H1 (cell line): ENCODE data around the gene RMDN2. TPM values are rescaled to one million over a fixed set of nuclear protein-coding genes. Genes with fewer than 3 reads are reported as not detected.

ENCODE experiments used
- ASH2L ChIP-seq: fragments of 200-600, 300-600 bp; sonication (generic); IDR thresholded peaks from one replicate; pipeline ENCODE4 v1.7.1; 2017; ENCODE audit warnings: low read length
- BRCA1 ChIP-seq: IDR thresholded peaks from 2 replicates; pipeline ENCODE4 v1.6.1; 2012; ENCODE audit warnings: low read depth, low read length, improper control_type of control experiment
- CHD2 ChIP-seq: IDR thresholded peaks from 2 replicates; pipeline ENCODE4 v1.6.1; 2012; ENCODE audit warnings: low read length, improper control_type of control experiment
- CHD7 ChIP-seq: fragments of 300-600 bp; sonication (generic); IDR thresholded peaks from 2 replicates; pipeline ENCODE4 v1.7.1; 2012; ENCODE audit warnings: low read length, moderate library complexity, mild to moderate bottlenecking, inconsistent platforms; ENCODE audit not compliant: insufficient replicate concordance
- EP300 ChIP-seq, 2 experiments: IDR thresholded peaks; 1 replicate in 1 of 2; 2 replicates in 1 of 2; pipeline ENCODE4 v1.6.1; 2011 to 2012; ENCODE audit warnings: low read depth in 2 of 2, low read length in 2 of 2, mild to moderate bottlenecking in 2 of 2, borderline replicate concordance in 1 of 2, inconsistent platforms in 1 of 2, moderate library complexity in 1 of 2
- JUN ChIP-seq: IDR thresholded peaks from 2 replicates; pipeline ENCODE4 v1.6.1; 2011; ENCODE audit warnings: low read depth, mild to moderate bottlenecking, improper control_type of control experiment, low read length
- PHF8 ChIP-seq: fragments of 200-600 bp; sonication (generic); conservative IDR thresholded peaks from 2 replicates; pipeline ENCODE4 v1.7.1; 2012; ENCODE audit warnings: low read depth, mild to moderate bottlenecking, inconsistent platforms, low read length, moderate library complexity
- RBBP5 ChIP-seq: IDR thresholded peaks from 2 replicates; pipeline ENCODE4 v1.7.1; 2012; ENCODE audit warnings: low read depth, mild to moderate bottlenecking, inconsistent platforms, low read length, moderate library complexity, borderline replicate concordance
- TCF12 ChIP-seq: IDR thresholded peaks from 2 replicates; pipeline ENCODE4 v1.6.1; 2011; ENCODE audit warnings: low read depth, mild to moderate bottlenecking, low read length
- polyA plus RNA-seq, 7 experiments: library from polyadenylated mRNA; depleted of rRNA in 3 of 7; stranded (reverse) in 5 of 7; unstranded in 2 of 7; fragments of >200 nt in 5 of 7; fragments of 200-250 nt in 2 of 7; gene quantifications; 1 replicate in 5 of 7; 2 replicates in 1 of 7; 4 replicates in 1 of 7; pipeline versions ENCODE4 v1.2.1 to v1.2.3, GENCODE V29; 2011 to 2013; ENCODE audit warnings: missing spikeins in 2 of 7, mixed read lengths in 2 of 7
- total RNA-seq: library from RNA; stranded (reverse); fragmentation: NEBNext Ultra II Directional; extraction: Animal tissue kit (Norgen Biotek cat#: 25700); gene quantifications from 2 replicates; pipeline ENCODE4 v1.2.1, GENCODE V29; 2021
- TF ChIP-seq, protein P1 (sequence below): IDR thresholded peaks from 2 replicates; pipeline ENCODE4 v1.6.1; 2012; ENCODE audit warnings: inconsistent platforms

The RMDN2 gene
- total and polyA plus RNA-seq, 2 of the 8 experiments (the other 6 are each of a cell fraction or from before 2014, with no cell fraction given): 0.53 to 3.0 TPM

DNA sequence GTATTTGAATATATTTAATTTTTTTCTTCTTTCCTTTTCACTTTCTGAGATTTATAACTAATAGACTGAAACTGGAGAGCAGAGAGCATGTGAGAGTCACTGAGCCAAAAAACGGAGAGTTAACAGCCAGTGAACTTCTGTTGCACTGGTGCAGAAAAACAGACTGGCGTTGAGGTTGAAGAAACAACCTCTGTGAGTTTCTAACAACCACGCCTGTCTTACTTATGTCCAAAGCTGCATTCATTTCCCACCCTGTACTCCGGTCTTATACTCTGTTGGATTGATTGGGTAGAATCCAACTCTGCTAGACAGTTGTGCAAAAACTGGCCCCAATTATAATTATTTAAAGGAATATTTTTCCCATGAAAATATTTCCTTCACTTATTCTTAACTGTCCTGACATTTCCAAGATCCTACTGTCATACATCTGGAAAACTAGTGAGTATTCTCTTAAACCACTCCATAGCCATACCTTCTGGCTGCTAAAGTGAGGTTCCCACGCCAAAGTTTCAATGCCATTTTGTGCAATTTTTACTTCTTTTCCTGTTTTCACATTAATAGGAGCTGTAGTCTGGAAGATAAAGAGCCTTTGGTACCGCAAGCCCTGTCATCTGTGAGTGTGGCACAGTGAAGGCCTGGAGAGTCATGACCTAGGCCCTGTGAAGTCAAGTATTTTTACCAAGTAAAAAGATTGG, 141.5 kb downstream of the RMDN2 start (continued):
- TF ChIP-seq CHD7 (no peak), TCF12 (no peak), BRCA1 (no peak), EP300 (IDR thresholded peaks at IDR 0.05; ENCODE audit: borderline replicate concordance in 1 of 2, low read depth in 2 of 2, low read length in 2 of 2) (no peak), ASH2L (no peak), RBBP5 (no peak), PHF8 (no peak), JUN (no peak), CHD2 (no peak)
- TF ChIP-seq, protein P1, sequence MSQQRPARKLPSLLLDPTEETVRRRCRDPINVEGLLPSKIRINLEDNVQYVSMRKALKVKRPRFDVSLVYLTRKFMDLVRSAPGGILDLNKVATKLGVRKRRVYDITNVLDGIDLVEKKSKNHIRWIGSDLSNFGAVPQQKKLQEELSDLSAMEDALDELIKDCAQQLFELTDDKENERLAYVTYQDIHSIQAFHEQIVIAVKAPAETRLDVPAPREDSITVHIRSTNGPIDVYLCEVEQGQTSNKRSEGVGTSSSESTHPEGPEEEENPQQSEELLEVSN: no peak
